Measurements from ENCODE around the gene PLA2G3.

The PLA2G3 gene

DNA sequence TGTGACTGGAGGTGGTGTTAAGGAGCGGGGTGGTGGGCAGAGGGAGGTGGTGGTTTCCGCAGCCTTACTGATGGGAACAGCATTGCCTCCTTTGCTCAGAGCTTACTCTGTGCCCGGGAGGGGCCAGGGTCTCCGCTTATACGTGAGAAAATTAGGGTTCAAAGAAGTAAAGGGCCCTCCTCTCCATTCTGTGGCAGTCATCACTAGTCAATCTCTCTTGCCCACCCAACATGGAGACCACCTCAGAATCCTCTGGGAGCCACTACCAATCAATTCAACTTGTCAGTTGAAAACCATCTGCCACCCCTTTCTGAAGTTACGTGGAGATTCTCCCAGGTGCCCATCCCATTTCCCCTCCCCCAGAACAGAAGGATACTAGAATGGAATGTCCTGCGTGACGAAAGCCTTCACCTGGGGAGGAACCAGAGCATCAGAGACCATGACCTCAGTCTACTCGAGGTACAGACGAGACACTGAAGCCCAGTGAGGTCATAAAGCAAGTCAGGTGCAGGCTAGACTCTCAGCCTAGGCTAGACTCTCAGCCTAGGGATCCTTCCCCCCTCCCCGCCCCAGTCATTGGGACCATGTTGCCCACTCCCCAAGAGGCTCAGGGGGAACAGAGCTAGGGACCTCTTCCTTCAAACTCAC lies 34.9 kb downstream of the PLA2G3 start:
- Histone ChIP-seq H3K9me2 (replicated peaks; ENCODE audit: low read depth, low read length) (no peaks in the 10 kb centered on the region), H3K9me3 (ENCODE audit: insufficient read depth, low read depth, low read length) (no peaks in the 10 kb centered on the region), H3K79me2 (ENCODE audit: insufficient read depth, low read length) (no peaks in the 10 kb centered on the region), H3K9ac (ENCODE audit: low read depth, low read length, poor library complexity, severe bottlenecking) (no peak overlapping the region), H3K4me2 (ENCODE audit: low read depth, low read length, poor library complexity, severe bottlenecking) (no peak overlapping the region), H3K4me3 (ENCODE audit: low read length, poor library complexity, severe bottlenecking) (no peak overlapping the region), H4K20me1 (ENCODE audit: insufficient read depth, low read length, poor library complexity, severe bottlenecking) (no peaks in the 10 kb centered on the region), H3K4me1 (ENCODE audit: insufficient read depth, low read length, poor library complexity, severe bottlenecking) (peaks cover 3% of the 10 kb centered on the region), H3K27me3 (ENCODE audit: insufficient read depth, low read length, poor library complexity, severe bottlenecking) (no peaks in the 10 kb centered on the region), H3K36me3 (ENCODE audit: insufficient read depth, low read length) (no peaks in the 10 kb centered on the region), H2AFZ (ENCODE audit: low read length) (no peak overlapping the region), H3F3A (ENCODE audit: low read depth) (no peaks in the 10 kb centered on the region)
- TF ChIP-seq CTCF (conservative IDR thresholded peaks at IDR 0.05; ENCODE audit: low read length) (no peak), EZH2phosphoT487 (IDR thresholded peaks at IDR 0.05; ENCODE audit: borderline replicate concordance) (no peak)

DNA sequence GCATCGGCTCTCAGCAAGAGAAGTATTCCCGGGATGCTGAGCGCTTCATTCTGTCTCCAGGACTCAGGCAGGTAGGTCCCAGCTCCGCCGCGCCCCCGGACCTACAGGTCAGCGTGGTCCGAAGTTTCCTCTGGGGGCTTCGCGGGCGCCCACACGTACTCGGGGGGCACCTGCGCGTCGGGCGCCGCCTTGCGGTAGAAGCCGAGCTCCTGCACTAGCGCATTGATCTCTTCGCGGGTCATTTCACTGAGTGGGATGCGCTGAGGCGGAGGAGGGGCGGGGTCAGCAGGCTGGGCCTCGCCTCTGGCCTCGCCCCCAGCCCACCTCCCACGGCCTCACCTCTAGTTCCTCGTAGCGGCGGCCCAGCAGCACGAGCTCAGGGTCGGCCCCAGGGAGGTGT lies 35.4 kb downstream of the PLA2G3 start:
- Histone ChIP-seq H4K20me1 (ENCODE audit: insufficient read depth, low read length, poor library complexity, severe bottlenecking) (no peaks in the 10 kb centered on the region), H3K4me2 (ENCODE audit: low read depth, low read length, poor library complexity, severe bottlenecking) (no peak overlapping the region), H3K4me3 (ENCODE audit: low read length, poor library complexity, severe bottlenecking) (no peak overlapping the region), H3K9ac (ENCODE audit: low read depth, low read length, poor library complexity, severe bottlenecking) (no peak overlapping the region), H3F3A (ENCODE audit: low read depth) (no peaks in the 10 kb centered on the region), H3K79me2 (ENCODE audit: insufficient read depth, low read length) (no peaks in the 10 kb centered on the region), H3K9me2 (replicated peaks; ENCODE audit: low read depth, low read length) (no peaks in the 10 kb centered on the region), H3K9me3 (ENCODE audit: insufficient read depth, low read depth, low read length) (no peaks in the 10 kb centered on the region), H3K4me1 (ENCODE audit: insufficient read depth, low read length, poor library complexity, severe bottlenecking) (peaks cover 3% of the 10 kb centered on the region), H2AFZ (ENCODE audit: low read length) (no peak overlapping the region), H3K27me3 (ENCODE audit: insufficient read depth, low read length, poor library complexity, severe bottlenecking) (no peaks in the 10 kb centered on the region), H3K36me3 (ENCODE audit: insufficient read depth, low read length) (peaks cover 3% of the 10 kb centered on the region; the same call in 1 of the 2 replicates)
- TF ChIP-seq CTCF (conservative IDR thresholded peaks at IDR 0.05; ENCODE audit: low read length) (no peak), EZH2phosphoT487 (IDR thresholded peaks at IDR 0.05; ENCODE audit: borderline replicate concordance) (no peak)

GRCh38 chr22:31103899-31104694 lies 36.2 kb downstream of the PLA2G3 start:
- no peaks in the 10 kb centered on the region for H3F3A ChIP-seq (ENCODE audit: low read depth)
- H3K27me3 ChIP-seq (ENCODE audit: insufficient read depth, low read length, poor library complexity, severe bottlenecking): no peaks in the 10 kb centered on the region
- H3K9ac ChIP-seq (ENCODE audit: low read depth, low read length, poor library complexity, severe bottlenecking): no peak overlapping the region
- H3K9me3 ChIP-seq (ENCODE audit: insufficient read depth, low read depth, low read length): no peaks in the 10 kb centered on the region
- H3K36me3 ChIP-seq (ENCODE audit: insufficient read depth, low read length): peaks cover 11% of the 10 kb centered on the region; the same call in 1 of the 2 replicates
- H3K4me3 ChIP-seq (ENCODE audit: low read length, poor library complexity, severe bottlenecking): no peak overlapping the region
- no peaks in the 10 kb centered on the region for H4K20me1 ChIP-seq (ENCODE audit: insufficient read depth, low read length, poor library complexity, severe bottlenecking)
- no peak for TF ChIP-seq CTCF (conservative IDR thresholded peaks at IDR 0.05; ENCODE audit: low read length)
- no peak for TF ChIP-seq EZH2phosphoT487 (IDR thresholded peaks at IDR 0.05; ENCODE audit: borderline replicate concordance)
- no peak overlapping the region for H2AFZ ChIP-seq (ENCODE audit: low read length)
- no peak overlapping the region for H3K4me2 ChIP-seq (ENCODE audit: low read depth, low read length, poor library complexity, severe bottlenecking)
- H3K4me1 ChIP-seq (ENCODE audit: insufficient read depth, low read length, poor library complexity, severe bottlenecking): peaks cover 3% of the 10 kb centered on the region
- no peaks in the 10 kb centered on the region for H3K9me2 ChIP-seq (replicated peaks; ENCODE audit: low read depth, low read length)
- H3K79me2 ChIP-seq (ENCODE audit: insufficient read depth, low read length): no peaks in the 10 kb centered on the region
